ENCODE results near the gene JAG1.
"Not testable (repeated sequence)": the region's sequence is repeated elsewhere in the genome, so short reads cannot be mapped to it uniquely, and the experiment has no call there.

The JAG1 gene

GRCh38 chr20:10605547-10606195 is 68.1 kb downstream of the JAG1 start:
- no peak for DNase-seq

GRCh38 chr20:10604865-10605440 is 68.8 kb downstream of the JAG1 start:
- DNase-seq: no peak

GRCh38 chr20:10603971-10604864 is 69.6 kb downstream of the JAG1 start:
- DNase-seq: no peak

GRCh38 chr20:10603378-10603777 is 70.4 kb downstream of the JAG1 start:
- no peak for DNase-seq

GRCh38 chr20:10602221-10602871 is 71.5 kb downstream of the JAG1 start:
- DNase-seq: no peak

- DNase-seq: no peak
These were observed 76.2 kb downstream of the JAG1 start for GRCh38 chr20:10597637-10598036.

- DNase-seq: no peak
These were observed 77.1 kb downstream of the JAG1 start for GRCh38 chr20:10596710-10597121.

- no peak for DNase-seq
These were observed 77.8 kb downstream of the JAG1 start for GRCh38 chr20:10595985-10596384.

- no peak for DNase-seq
These were observed 78.5 kb downstream of the JAG1 start for GRCh38 chr20:10595266-10595665.

GRCh38 chr20:10594296-10594868 is 79.4 kb downstream of the JAG1 start:
- DNase-seq: no peak

- DNase-seq: no peak
These were observed 81.8 kb downstream of the JAG1 start for GRCh38 chr20:10591946-10592521.

- no peak for DNase-seq
These were observed 82.7 kb downstream of the JAG1 start for GRCh38 chr20:10590950-10591671.

- not testable (repeated sequence) for DNase-seq
These were observed 83.4 kb downstream of the JAG1 start for GRCh38 chr20:10590446-10590845.

All from NCI-H1417 treated with DMSO at 0.1 percent for 48 hours (cell line).